Right forelimb (tissue), 1 donor: ENCODE results near the gene KRT86.

Source experiments
- DNase-seq: peaks from one replicate; pipeline ENCODE4 v3.0.0-alpha.2; 2018

KRT86 gene

DNA sequence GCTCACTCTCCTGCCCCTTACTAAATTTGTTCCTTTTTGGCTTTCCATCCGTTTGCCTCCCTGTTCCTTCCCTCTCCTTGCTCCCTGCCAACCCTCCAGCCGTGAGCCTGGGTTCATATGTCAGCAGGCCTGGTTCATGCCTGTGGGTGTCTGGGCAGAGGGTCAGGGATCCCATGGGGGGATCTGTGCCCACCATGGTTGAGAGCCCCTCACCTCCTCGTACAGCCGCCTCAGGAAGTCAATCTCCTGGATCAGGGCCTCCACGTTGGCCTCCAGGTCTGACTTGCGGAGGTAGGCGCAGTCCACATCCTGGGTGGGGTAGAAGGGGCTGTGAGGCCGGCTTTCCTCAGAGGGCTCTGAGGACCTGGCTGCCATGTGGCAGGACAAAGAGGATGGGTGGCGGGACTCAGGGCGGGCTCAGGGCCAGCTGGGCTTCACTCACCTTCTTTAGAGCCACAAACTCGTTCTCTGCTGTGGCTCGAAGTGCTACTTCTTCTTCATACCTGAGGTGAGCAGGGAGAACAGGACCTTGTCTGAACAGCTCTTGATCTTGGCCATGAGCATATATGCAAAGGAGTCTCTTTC, 43.1 kb downstream of the KRT86 start:
- DNase-seq: no peak

DNA sequence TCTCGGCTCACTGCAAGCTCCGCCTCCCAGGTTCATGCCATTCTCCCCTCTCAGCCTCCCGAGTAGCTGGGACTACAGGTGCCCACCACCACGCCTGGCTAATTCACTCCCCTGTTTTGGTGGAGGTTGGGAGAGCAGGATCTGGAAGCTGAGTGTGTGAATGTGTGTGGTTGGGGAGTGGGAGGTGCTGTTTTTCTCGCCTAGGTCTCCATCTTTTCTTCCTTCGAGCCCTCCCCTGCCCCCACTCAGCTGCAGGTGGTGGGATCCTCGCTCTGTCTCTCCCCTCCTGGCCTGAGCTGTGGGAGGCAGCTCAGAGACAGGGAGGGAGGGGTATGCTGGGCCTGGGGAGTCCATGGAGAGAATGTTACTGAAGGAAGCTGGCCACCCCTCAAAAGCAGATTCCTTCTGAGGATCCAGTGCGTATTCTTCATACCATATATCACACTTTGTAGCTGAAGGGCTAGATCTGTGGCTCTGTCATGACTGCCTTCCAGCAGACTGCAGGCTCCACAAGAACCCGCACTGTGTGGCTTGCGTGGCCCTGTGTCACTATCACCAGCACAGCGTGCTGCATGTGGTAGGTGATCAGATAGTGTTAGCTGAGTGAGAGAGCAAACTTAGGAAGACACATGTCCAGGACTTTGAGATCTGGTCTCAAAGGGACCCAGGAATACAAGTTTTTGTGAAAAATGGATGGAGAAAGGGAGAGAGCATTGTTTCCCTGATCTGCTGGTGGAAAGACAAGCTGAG, 44.0 kb downstream of the KRT86 start:
- DNase-seq: no peak

DNA sequence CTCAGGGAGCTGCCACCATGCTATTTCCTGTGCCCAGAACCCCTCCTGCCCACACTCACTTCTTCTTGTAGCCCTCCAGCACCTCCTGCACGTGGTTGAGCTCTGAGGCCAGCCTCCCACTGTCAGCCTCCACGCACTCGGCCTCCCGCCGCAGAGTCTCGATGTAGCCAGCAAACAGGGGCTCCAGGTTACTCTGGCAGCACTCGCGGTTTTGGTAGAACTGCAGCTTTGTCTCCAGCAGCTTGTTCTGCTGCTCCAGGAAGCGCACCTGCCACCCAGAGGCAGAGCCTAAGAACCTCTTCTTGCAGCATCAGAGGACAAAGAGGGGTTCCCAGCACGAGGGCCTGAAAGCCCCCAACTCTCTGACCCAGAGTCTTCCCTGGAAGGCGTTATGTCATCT, 44.7 kb downstream of the KRT86 start:
- no peak for DNase-seq

DNA sequence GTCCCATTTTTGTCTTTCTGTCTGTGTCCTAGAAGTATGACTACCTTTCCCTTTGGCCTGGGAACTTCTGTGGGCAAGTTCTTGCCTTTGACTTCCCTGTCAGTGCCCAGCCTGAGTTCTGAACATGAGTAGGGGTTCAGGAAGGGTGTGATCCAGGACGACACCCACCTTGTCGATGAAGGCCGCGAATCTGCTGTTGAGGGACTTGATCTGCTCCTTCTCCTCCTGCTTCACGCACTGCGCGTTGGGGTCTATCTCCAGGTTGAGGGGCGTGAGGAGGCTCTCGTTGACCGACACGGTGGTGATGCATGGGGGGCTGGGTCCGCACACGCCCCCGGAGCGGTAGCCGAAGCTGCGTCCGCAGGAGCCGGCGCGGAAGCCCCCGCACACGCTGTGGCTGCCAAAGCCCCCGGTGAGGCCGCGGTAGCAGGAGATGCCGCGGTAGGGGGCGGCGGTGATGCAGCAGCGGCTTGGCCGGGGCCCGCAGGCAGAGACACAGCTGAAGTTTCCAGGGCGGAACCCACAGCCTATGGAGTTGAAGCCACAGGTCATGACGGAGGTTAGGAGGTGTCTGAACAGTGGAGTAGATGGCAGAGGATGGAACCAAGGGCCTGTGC, 46.4 kb downstream of the KRT86 start, which contains the start of gene KRT83:
Gene KRT83, minus strand, starts transcription at position 615 of the 617 bp plus-strand sequence. Its CDS starts 63 bp downstream, at position 552.
- no peak for DNase-seq

DNA sequence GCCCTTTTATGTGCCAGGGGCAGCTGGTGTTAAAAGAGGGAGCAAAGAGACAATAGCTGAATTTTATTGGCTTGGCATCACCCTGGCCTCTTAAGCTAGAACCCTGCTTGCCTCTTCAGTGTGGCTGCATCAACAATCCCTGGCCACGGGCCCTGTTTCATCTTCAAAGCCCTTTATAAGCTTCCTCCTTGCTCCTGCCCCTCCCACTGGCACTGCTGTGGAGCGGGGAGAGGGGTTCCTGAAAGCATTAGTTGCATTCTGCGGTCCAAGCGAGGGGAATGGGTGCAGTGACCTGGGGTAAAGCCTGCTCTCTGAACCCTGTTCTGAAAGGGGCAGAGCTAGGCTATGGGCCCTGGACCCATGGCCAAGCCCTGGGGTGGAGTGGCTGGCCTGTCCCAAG, 47.0 kb downstream of the KRT86 start:
- no peak for DNase-seq

DNA sequence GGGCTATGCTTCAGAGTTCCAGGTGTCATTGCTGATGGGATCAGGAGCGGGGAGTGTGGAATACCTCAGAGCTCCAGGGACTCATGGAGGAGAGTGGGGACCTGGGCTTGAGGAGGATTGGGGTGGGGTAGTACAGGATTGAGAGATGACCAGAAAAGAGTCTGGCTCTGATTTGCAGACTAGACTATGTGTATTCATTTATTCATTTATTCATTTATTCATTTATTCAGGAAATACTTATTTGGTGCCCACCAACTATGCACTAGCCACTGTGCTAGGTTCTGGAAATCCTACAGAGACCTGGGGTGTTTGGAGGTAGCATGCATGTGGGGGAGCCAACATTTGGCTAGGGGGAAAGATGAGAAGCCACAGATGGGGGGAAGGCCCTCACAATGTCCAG, 47.6 kb downstream of the KRT86 start:
- no peak for DNase-seq

DNA sequence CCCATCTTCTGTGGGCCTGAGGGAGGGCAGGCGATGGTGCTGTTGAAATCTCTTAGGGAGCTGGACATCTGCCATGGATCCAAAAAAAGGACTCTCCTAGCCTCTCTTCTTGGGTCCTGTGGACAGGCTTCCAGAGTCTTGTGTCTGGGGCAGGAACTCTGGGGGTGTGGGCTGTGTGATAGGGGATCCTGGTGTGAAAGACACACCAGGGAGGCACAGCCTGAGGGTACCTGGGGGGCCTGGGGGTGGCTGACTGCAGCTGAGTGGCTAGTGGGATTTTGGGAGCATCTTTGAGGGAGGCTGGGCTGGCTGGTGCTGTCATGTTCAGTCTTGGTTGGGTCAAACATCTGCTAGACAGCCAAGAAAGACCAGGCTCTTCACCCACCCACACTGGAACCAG, 48.6 kb downstream of the KRT86 start:
- DNase-seq: no peak

DNA sequence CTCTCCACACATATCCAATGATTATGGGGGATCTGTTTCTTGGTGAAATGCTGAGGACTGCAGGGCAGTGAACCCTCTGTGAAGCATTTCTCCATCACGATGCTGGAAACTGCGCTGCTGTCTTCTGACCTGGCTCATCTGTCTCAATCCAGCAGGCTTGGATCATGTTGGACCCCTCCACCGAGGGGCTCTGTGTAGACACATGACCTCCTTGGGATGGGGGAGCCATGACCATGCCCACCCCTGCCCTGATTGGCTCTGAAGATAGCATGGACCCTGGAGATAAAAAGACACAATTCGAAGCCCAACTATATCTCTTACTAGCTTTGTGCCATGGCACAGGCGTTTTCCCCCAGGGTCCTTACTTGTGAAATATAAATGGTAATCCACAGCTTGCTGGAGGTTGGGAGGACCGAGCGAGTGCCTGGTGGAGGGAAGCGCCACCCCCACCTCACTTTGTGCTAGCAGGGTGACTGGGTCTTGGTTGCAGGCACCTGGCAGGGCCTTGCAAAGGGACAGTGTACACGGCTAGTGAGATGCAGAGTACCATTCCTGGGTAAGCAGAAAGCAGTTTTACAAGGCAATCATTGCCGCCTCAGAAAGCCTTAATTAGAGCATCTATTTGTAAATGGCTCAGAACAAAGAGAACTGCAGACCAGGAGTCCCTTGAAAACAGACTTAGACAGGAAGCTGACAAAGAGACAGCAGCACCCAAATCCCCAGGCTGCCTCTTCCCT, 49.1 kb downstream of the KRT86 start:
- no peak for DNase-seq

DNA sequence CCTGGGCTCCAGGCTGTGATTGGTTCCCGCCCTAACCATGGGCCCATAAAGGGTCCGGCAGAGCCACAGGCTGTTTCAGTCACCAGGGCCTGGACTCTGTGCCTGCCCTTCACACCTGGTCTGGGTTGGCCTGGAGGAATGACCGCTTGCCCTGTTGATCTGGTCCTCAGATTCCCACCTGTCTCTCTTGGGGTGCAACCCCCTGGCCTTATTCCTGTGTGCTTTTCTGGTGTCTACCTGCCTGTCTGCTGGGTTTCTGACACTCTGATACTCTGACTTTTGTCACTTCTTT, 49.7 kb downstream of the KRT86 start:
- no peak for DNase-seq

DNA sequence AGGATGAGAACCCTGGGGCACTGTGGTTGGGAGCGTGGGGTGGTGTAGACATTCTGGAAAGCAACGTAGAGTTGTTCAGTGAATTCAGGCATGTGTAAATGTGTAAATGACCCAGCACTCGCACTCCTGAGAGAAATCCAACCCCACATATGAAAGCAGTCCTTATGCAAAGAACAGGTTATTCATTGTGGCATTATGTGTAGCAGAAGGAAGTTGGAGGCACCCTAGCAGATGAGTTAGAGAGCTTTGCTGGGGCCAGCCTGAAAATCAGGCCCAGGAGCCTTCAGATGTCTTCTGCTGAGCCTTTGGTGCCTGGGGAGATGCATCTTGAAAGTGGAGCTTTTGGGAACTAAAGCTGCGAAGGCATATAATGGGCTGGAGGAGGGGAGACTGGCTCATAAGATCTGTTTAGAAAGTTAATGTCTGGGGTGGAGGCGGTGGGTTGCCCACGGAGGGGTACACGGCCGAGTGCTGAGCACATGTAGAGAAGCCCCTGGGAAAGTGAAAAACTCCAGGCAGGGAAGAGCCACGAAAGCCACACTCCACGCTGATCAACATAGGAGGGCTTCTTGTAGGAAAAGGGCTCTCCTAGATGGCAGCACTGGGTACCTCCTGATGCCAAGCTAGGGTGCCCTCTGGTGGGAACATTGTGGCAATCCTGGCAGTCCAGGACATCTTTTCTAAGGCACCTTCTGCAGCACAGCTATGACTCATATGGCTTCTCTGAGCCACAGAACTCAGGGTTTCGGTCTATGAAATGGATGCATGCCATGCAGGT, 52.8 kb downstream of the KRT86 start:
- DNase-seq: peak; percentile 66

DNA sequence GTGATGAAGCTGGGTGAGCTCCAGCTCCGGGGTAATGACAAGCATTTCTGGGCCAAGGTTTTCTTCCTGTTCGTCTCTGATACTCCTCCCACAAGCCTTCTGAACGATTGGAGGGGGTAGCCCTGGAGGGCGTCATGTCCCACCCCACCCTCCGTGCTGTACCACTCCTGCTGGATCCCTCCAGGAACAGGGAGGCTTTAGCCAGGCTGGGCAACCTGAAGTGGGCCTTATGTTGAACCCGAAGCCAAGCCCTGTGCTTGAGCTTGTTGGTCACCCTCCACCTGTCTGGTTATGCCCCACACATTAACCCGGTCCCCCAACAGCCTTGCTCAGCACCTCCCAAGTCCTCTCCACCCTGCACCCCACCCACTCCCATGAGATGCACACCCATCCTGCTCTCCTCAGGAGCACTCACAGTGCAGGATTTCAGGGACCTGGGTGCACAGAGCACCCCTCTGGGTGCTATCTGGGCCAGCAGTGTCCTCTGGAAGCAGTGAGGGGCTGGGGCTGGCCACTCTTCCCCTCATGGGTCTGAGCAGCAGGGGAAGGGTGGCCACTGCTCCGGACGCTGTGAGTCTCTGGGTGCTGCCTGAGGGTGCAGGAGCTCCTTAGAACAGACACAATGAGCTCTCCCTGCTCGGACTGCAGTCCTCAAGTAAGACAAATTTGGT, 53.5 kb downstream of the KRT86 start:
- DNase-seq: no peak

DNA sequence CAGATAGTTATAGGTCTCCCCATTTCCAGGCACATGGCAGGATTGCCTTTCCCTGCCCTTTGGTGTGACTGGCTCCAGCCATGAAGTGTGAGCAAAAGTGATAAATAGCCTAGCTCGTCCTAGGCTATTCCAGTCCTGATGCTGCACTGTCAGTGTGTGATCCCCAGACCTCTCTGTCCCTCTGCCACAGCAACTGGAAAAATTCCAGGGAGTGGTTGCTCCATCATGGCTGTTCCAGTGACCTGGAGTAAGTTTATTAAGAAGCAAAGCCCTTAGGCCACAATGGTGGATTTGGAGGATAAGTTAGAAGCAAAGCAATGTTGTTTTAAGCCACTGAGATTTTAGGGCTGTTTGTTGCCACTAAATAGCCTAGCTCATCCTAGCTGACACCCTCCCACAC, 56.6 kb downstream of the KRT86 start:
- no peak for DNase-seq

DNA sequence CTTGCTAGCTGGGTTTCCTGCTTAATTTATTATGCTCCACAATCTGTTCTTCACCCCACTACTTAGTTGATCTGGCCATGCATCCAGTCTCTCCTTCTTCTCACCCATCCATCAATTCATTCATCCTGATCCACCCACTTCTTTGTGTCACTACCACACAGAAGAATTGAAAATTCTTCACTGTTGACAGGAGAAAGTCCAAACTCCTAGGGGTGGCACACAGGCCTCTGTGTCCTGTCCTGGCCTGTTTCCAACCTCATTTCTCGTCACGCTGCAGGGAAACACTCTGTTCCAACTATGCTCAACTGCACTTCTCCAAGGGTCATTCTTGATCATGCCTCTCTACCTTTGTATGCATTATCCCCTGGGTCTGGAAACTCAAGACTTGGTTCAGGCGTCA, 57.4 kb downstream of the KRT86 start:
- DNase-seq: no peak

DNA sequence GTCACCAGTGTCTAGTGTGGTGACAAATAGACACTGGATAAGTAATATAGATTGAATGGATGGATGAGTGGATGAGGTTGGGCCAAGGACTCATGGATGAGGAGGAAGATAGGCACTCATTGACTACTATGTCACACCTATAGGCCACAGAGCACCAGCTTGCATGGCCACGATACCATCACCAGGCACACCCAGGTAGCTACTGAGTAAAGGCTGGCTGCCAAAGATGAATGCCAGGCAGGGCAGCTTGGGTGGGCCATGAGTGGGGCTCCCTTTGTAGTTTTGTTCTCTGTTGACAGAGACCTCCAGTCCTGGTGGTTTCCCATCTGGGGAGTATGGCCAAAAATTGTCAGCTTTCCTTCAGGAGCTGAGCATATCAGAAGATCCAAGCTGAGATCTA, 57.9 kb downstream of the KRT86 start:
- DNase-seq: no peak

DNA sequence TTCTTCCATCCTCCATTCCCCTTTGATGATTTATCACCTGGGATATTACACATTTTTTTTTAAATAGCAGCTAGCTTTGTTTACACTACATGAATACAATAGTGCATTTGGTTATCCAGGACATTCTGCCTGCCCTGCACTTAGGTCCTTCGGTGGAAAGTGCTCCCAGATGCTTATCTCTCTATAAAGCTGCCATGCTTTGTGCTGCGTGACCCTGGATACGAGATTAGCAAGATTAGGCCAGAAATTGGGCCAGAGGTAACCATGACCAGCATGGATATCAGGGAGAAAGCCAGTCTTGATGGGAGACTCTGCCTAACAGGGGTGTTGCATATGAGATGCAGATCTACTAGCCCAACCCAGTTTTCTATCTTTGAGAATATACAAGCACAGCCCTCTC, 58.9 kb downstream of the KRT86 start:
- DNase-seq: no peak

DNA sequence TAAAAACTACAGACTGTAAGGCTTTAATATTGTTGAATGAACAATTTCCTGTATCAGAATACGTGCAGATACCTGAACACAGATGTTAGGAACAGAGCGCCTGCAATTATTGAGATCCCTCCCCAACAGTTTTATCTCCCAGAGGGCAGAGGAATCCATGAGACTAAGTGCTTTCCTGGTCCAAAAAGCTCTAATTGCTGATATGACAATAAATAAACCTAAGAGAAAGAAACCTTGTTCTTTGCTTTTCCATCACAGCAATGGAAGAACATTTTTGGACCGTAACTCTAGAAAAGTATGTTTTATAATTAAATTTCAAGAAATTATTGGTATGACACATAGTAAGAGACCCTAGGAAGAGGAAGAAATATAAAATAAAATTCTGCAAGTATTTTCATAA, 59.7 kb downstream of the KRT86 start:
- DNase-seq: no peak

DNA sequence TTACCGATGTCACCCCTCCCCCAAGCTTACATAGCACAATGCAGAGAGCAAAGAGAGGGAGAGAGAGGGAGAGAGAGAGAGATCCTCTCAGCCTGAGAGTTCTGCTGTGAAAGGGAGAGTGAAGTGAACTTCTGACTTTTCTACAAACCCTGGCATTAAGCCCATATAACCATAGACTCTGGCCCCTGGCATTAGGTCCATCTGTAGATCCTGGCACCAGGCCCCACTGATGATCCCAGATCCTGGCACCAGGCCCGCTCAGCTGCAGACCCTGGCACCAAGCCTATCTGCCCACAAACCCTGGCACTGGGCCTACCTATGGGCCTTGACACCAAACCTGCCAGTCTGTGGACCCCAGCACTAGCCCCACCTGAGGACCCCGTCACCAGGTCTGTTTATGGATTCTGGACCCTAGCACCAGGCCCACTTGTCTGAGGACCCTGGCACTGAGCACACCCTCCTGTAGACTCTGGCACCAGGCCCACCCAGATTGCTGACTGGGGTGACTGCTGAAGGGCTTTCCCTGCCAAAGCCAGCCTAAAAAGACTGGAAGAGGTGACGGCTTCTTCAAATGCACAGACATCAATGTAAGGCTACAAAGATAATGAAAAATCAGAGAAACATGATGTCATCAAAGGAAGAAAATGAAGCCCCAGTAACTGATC, 61.3 kb downstream of the KRT86 start:
- no peak for DNase-seq

DNA sequence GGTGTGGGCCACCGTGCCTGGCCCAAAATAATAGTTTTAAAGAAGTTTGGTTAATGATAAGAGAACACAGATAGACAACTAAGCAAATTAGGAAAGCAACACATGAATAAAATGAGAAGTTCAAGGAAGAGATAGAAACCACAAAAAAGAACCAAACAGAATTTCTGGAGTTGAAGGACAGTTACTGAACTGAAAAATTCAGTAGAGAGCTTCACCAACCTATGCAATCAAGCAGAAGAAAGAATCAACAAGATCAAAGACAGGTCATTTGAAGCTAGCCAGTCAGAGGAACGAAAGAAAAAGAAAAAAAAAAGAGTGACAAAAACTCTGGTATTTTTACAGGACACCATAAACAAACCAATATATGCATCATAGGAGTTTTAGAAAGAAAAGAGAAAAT, 62.2 kb downstream of the KRT86 start:
- DNase-seq: no peak

DNA sequence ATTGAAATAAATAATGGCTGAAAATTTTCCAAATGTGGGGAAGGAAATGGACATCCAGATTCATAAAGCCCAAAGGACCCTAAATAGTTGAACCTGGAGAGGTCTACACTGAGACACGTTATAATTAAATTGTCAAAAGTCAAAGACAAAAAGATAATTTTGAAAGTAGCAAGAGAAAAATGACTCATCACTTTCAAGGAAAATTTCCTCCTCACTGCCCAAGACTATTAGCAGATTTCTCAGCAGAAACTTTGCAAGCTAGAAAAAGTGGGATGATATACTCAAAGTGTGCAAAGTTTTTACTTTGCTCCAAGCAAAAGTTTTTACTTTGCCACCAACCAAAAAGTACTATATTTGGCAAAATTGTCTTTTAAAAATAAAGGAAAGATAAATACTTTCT, 62.6 kb downstream of the KRT86 start:
- no peak for DNase-seq

DNA sequence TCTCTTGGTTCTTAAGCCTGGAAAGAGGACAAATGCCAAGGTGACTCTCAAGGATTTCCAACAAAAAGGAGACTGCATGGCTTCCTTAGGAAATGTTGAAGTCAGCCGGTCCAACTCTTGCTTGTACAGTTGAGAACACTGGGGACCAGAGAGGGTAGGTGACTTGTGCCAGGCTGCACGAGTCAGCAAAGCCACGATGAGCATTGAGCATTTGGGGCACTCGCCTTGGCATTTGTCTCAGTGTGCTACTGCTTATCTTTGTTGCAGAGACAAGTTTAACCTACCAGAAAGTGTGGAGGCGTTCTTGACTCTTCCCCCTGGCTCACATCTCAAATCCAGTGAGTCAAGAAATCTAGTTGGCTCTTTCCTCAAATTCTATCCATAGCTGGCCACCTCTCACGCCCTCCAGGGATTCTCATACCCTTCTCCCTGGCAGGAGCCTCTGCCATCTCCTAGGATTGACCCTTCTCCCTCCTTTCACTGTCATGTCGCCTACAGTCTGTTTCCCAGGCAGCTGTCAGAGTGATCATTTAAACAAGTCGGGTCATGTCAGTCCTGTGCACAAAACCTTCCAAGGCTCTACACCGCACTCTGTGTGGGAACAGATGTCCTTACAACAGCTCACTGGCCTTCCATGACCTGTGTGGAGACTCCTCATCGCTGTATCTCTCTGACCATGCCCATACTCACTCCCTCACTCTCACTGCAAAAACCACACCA, 64.0 kb downstream of the KRT86 start:
- DNase-seq: no peak

DNA sequence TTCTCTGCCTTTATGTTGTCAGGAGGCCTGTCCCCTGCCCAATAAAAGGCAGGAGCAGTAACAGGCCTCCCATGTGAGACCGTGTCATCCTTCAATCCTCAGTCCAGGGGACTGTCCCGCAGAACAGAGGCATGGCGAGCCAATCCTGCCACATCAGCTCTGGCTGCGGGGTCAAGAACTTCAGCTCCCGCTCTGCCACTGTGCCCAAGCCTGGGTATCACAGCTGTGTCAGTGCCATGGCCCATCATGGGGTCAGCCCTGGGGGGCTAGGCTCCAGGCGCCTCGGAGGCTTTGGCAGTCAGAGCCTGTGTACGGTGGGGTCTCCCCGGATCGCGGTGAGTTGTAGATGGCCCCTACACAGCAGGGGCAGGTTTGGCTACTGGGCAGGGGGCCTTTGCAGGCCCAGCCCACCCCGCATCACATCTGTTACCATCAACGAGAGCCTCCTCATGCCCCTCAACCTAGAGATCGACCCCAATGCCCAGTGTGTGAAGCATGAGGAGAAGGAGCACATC, 66.7 kb downstream of the KRT86 start:
- no peak for DNase-seq
